MM.1S (cell line): Measurements from ENCODE around the gene BOLL.

ENCODE experiments used
- CTCF ChIP-seq: fragments of 300-600 bp; sonication (generic); IDR thresholded peaks from 2 replicates; pipeline ENCODE4 v1.5.1; 2016; ENCODE audit warnings: antibody characterized with exemption, low read length, mixed read lengths
- EZH2 ChIP-seq: fragments of 300-600 bp; sonication (generic); optimal IDR thresholded peaks from 2 replicates; pipeline ENCODE3; 2017; ENCODE audit warnings: low read depth, mild to moderate bottlenecking, antibody characterized with exemption, low read length, mixed read lengths
- EZH2phosphoT487 ChIP-seq: fragments of 300-600 bp; sonication (generic); IDR thresholded peaks from 2 replicates; pipeline ENCODE4 v1.6.1; 2018; ENCODE audit warnings: antibody characterized with exemption, low read length

- TF ChIP-seq CTCF (no peak), EZH2 (no peak), EZH2phosphoT487 (no peak)
Observed at GRCh38 chr2:197801033-197801432, 15.9 kb upstream of the BOLL start.
